ENCODE measurements around the gene PLCH2.

PLCH2 gene

DNA sequence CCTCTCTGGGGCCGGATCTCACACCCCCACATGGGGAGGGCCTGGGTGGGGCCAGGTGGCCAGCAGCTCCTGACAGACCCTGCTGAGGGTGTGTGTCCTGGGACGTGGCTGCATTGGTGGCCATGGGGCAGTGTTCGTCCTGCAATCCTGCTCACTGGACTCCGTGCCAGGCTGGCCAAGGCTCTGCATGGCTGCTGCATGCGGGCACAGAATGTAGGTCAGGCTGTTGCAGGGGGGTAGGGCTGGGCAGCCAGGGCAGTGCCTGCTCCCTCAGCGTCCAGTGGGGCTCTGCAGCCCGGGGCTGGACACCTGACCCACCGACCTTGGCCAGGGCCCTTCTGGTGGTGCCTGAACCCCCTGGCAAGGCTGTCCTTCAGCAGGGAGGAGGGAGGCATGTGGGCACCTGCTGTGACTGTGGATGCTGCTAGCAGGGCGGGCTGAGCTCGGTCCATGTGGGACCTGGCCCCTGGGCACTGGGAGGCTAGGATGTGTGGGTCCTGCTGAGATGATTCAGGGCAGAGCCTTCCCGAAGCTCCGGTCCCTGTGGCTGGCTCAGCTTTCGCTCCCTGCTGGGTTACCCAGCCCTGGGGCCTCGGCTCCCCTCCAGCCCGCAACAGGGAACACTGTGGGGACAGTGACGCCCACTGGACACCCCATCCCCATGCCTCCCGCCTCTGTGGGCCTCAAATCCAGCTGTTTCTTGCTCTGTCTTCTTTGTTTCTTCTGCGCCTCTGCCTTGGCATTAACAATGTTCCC, 14.9 kb upstream of the PLCH2 start:
- Histone ChIP-seq H3K9ac (ENCODE audit: low read depth, low read length) (no peak overlapping the region), H3K9me3 (ENCODE audit: control insufficient read depth, insufficient read depth, low read length) (no peaks in the 10 kb centered on the region), H3K4me1 (ENCODE audit: insufficient read depth, low read length) (no peaks in the 10 kb centered on the region), H3K36me3 (ENCODE audit: insufficient read depth, low read length) (no peaks in the 10 kb centered on the region)

DNA sequence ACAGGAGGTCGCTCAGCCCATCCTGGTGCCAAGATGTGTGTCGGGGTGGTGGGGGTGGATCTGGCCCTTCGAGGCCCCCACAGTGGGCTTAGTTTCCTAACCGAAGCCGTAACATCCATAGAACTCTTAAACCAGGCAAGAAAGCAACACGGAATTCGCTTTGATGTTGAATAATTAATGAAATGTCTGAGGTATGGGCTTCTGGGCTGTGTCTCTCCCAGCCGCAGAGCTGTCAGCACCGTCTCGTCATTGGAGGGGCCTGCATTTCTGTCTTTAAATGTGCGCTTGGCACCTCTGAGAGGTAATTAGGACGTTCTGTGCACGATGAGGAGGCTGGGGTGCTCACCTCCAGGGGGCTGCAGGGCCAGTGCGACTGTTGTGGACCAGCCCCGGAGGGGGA, 13.3 kb upstream of the PLCH2 start:
- H3K36me3 ChIP-seq (ENCODE audit: insufficient read depth, low read length), result no peaks in the 10 kb centered on the region
- no peaks in the 10 kb centered on the region; the same call in 1 of the 2 replicates for H3K4me1 ChIP-seq (ENCODE audit: insufficient read depth, low read length)
- no peaks in the 10 kb centered on the region for H3K9me3 ChIP-seq (ENCODE audit: control insufficient read depth, insufficient read depth, low read length)
- no peak overlapping the region for H3K9ac ChIP-seq (ENCODE audit: low read depth, low read length)

DNA sequence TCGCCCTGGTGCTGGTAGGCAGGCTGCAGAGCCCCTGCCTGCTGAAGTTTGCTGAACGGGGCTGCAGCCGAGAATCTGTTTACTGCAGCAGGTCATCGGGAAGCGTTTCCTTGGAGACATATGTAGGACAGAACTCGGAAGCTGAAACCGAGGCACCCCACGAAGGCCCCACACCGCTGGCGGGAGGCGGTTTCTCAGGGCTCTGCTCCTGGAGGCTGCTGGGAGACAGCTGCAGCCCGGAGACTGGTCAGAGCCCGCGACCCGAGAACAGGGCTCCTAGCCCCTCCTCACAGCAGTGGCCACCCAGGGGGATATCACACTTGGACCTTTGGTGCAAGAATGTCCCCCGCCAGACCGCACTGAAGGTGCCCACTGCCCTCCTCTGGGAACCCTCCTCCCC, 12.7 kb upstream of the PLCH2 start:
- Histone ChIP-seq H3K9me3 (ENCODE audit: control insufficient read depth, insufficient read depth, low read length) (no peaks in the 10 kb centered on the region), H3K36me3 (ENCODE audit: insufficient read depth, low read length) (no peaks in the 10 kb centered on the region), H3K9ac (ENCODE audit: low read depth, low read length) (no peak overlapping the region), H3K4me1 (ENCODE audit: insufficient read depth, low read length) (no peaks in the 10 kb centered on the region; the same call in 1 of the 2 replicates)

DNA sequence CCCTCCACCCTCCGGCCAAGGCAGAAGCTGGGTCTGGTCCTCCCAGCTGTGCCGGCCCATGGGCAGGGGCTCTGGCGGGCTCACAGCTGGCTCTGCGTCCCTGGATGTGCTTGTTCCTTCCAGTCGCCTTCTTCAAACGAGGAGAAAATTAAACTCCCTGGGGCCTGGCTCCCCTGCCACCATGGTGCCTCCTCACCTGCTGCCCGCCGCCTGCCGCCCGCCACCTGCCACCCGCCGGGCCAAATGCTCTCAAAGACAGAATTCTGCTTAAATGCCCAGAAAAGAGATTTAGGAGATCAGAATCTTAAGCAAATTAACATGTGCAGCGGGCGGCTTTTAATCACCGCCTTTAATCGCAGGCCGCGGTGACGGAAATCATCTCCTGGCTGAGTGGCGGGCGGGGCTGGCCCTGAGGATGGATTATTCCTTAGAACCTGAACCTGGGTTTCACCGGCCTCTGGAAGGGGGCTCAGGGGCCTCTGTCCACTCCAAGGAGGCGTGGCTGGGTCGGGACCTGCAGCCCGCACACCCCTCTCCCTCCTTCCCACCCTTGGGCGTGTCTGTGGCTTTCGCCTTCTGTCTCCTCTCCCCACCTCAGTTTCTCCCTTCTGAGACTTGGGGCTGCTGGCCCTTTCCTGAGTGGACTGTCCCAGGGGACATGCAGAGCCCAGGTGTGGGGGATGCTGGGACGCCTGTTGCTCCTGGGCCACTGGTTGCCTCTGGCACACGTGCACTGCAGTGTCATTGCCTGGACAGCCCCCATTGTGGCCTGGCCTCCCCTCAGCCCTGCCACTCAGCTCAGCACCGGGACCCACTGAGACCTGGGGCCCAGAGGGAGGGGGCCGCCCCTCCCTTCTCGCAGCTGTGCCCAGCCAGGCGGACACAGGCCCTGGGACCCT, 10.5 kb upstream of the PLCH2 start:
- H3K36me3 ChIP-seq (ENCODE audit: insufficient read depth, low read length), result no peaks in the 10 kb centered on the region
- no peaks in the 10 kb centered on the region for H3K9me3 ChIP-seq (ENCODE audit: control insufficient read depth, insufficient read depth, low read length)
- no peak overlapping the region for H3K9ac ChIP-seq (ENCODE audit: low read depth, low read length)
- H3K4me1 ChIP-seq (ENCODE audit: insufficient read depth, low read length), result no peaks in the 10 kb centered on the region; the same call in 1 of the 2 replicates

DNA sequence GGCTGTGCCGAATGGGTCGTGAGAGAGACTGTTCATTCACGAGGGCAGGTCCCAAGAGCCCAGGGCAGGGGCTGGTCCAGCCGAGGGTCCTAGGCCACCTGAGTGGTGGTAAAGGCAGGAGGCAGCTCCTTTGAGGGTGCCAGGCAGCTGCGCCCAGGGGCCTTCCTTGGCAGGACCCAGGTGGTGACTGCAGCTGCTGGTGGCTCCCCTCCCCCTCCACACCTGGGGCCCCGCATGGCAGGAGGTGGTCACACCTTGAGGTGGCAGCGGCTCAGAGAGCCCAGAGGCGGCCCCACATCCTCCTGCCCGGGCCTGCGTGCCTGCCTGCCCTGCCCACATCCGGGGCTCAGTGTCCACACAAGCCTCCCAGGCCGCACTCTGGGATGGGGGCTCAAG, 9.8 kb upstream of the PLCH2 start:
- H3K9ac ChIP-seq (ENCODE audit: low read depth, low read length), result no peak overlapping the region
- no peaks in the 10 kb centered on the region; the same call in 1 of the 2 replicates for H3K4me1 ChIP-seq (ENCODE audit: insufficient read depth, low read length)
- H3K36me3 ChIP-seq (ENCODE audit: insufficient read depth, low read length), result no peaks in the 10 kb centered on the region
- H3K9me3 ChIP-seq (ENCODE audit: control insufficient read depth, insufficient read depth, low read length), result no peaks in the 10 kb centered on the region

DNA sequence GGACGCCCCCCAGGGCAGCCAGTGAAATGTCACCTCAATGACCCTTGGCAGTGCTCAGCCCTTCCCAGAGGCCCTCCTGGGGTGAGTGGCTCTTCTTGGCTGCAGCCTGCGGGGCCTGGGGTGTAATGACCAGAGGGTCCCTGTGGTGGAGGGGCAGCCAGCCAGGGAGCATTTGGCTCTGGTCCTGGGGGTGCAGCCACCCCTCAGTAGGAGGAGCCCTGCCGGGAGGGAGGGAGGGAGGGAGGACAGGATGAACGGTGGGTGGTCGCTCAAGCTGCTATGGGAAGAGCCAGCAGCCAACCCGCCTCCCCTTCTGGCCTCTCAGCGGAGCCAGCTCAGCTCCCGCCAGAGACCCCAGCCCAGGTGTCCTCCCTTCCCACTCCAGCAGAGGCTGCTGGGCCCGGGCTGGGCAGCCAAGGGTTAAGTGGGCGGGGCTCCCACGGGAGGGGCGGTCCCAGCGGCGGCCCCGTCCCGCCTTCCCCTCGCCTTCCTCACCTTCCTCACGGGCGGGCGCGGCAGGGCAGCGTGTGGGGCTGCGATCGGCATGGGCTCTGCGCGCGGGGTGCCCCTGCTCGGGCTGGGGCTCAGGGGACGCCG, 9.0 kb upstream of the PLCH2 start:
- Histone ChIP-seq H3K9me3 (ENCODE audit: control insufficient read depth, insufficient read depth, low read length) (no peaks in the 10 kb centered on the region), H3K4me1 (ENCODE audit: insufficient read depth, low read length) (no peaks in the 10 kb centered on the region; the same call in 1 of the 2 replicates), H3K36me3 (ENCODE audit: insufficient read depth, low read length) (no peaks in the 10 kb centered on the region), H3K9ac (ENCODE audit: low read depth, low read length) (no peak overlapping the region; the same call in 1 of the 2 replicates)

DNA sequence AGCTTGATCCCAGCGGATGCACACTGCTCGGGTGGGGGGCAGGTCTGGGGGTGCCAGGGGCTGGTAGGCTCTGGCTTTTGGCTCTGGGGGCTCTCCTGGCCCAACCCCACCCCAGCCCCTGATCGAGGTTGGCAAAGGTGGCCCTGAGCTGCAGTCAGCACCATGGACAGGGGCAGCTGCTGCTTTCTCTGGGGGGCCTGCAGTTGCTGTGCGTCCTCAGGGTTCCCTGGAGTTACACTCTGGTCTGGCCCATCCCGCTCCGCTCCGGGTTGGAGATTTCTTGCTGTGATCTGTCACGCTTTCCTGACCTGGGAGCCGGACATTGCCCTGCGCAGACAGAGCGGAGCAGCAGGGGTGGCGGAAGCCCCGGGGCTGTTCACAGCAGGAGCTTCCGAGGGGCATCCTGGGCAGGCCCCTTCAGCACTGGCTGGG, 8.0 kb upstream of the PLCH2 start:
- Histone ChIP-seq H3K4me1 (ENCODE audit: insufficient read depth, low read length) (no peaks in the 10 kb centered on the region; the same call in 1 of the 2 replicates), H3K9ac (ENCODE audit: low read depth, low read length) (no peak overlapping the region), H3K9me3 (ENCODE audit: control insufficient read depth, insufficient read depth, low read length) (no peaks in the 10 kb centered on the region), H3K36me3 (ENCODE audit: insufficient read depth, low read length) (no peaks in the 10 kb centered on the region)

DNA sequence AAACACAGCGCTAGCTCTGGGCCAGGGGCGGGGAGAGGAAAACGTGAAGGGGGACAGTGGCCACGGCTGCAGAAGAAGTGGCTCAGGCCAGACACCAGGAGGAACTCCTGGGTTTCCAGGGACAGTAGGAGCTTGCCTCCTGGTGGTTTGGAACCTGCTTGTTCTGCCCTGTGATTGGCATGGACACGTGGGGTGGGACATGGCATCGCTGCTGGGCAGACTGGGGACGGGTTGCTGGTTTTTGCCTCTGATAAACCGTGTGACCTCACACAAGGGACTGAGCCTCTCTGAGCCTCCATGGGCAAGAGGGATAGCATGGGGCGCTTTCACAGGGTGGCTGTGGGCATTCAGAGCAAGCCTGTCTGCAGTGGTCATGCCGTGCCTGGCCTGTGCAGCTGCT, 7.5 kb upstream of the PLCH2 start:
- Histone ChIP-seq H3K4me1 (ENCODE audit: insufficient read depth, low read length) (no peaks in the 10 kb centered on the region; the same call in 1 of the 2 replicates), H3K9me3 (ENCODE audit: control insufficient read depth, insufficient read depth, low read length) (no peaks in the 10 kb centered on the region), H3K36me3 (ENCODE audit: insufficient read depth, low read length) (no peaks in the 10 kb centered on the region), H3K9ac (ENCODE audit: low read depth, low read length) (no peak overlapping the region)

DNA sequence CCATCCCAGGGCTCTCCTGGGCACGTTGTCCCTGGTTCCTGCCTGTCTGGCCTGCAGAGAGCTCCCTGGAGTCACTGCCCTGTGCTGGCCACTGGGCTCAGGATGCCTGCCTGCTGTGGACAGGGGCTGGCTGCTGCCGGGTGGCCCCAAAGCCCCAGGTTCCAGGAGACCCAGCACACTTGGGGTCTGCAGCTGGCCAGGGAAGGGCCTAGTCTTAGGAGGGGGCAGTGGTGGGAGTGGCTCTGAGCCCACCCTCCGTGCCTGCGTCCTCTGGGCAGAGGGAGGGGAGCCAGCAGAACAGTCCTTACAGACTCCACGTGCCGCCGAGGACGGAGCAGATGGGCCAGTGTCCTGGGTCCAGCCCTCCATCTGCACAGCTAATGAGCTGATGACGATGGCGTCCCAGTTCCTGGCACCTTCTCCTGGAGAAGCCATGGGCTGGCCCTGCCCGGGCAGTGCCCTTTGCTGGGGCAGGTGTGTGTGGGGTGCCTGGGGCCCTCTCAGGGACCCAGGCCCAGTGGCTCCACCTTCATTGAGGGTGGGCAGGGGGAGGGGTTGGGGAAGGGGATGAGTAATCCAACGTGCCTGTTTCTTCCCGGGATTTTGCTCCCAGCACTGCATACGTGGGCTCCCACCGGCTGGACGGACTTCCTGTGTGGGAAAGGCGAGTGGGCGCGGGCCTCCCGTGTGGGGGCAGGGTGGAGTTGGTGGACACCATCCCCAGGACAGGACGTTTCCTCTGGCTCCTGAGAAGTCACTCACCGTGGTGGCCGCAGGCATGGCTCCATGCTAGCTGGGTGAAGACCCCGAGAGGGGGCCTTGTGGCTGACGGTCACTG, 6.8 kb upstream of the PLCH2 start:
- Histone ChIP-seq H3K36me3 (ENCODE audit: insufficient read depth, low read length) (no peaks in the 10 kb centered on the region), H3K9ac (ENCODE audit: low read depth, low read length) (no peak overlapping the region), H3K9me3 (ENCODE audit: control insufficient read depth, insufficient read depth, low read length) (no peaks in the 10 kb centered on the region), H3K4me1 (ENCODE audit: insufficient read depth, low read length) (no peaks in the 10 kb centered on the region; the same call in 1 of the 2 replicates)

DNA sequence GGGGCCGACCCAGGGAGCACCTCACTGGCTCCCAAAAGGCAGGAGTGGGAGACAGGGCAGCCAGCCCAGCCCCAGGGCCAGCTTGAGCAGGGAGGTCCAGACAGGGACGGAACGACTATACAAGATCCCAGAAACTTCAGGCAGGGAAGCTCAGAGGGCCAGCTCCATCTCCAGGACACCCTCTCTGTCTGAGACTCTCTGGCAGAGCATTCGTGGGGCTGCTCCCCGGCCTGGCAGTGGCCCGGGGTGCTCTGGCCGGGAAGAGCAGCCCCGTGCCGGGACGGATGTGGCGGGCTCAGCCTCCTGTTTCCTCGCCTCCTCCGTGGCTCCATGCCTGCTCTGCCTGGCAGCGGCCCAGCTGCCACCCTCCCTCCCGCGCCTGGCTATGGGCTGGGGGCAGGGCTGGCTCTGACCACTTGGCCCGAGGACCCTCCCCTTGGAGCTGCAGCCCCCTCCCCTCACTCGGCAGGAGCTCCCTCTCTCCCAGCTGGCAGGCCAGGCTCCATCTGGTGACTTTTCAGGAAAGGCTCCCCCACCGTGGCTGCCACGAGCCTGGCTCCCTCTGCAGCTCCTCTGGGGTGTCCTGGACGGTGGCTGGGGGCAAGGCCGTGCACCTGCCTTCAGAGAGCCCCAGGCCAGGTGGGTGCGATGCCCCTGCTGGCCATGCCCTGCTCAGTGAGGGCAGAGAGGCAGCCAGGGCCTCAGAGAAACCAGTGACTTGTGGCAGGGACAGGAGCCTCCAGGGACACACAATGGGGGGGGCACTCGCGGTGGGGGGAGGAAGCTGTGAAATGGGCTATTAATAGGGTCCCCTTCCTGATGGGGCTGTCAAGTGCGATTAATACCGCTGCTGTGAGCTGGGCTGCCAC, 5.6 kb upstream of the PLCH2 start:
- no peaks in the 10 kb centered on the region for H3K36me3 ChIP-seq (ENCODE audit: insufficient read depth, low read length)
- no peaks in the 10 kb centered on the region for H3K9me3 ChIP-seq (ENCODE audit: control insufficient read depth, insufficient read depth, low read length)
- no peak overlapping the region for H3K9ac ChIP-seq (ENCODE audit: low read depth, low read length)
- no peaks in the 10 kb centered on the region; the same call in 1 of the 2 replicates for H3K4me1 ChIP-seq (ENCODE audit: insufficient read depth, low read length)

DNA sequence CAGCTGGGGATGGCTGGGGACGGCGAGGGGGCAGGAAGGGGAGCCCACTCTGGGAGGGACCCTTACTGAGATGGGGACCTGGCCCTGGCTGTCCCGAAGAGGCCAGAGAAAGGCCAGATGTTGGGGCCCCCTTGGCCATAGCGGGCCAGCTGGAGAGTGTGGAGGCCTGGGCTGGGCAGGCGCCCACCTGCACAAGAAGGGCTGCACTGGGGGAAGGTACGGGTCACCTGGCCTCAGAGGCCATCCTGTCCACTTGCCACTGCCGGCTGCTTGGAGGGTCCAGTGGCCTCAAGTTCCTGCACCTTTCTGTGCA, 5.0 kb upstream of the PLCH2 start:
- H3K9ac ChIP-seq (ENCODE audit: low read depth, low read length), result no peak overlapping the region
- H3K4me1 ChIP-seq (ENCODE audit: insufficient read depth, low read length), result no peaks in the 10 kb centered on the region; the same call in 1 of the 2 replicates
- H3K36me3 ChIP-seq (ENCODE audit: insufficient read depth, low read length), result no peaks in the 10 kb centered on the region
- no peaks in the 10 kb centered on the region for H3K9me3 ChIP-seq (ENCODE audit: control insufficient read depth, insufficient read depth, low read length)

DNA sequence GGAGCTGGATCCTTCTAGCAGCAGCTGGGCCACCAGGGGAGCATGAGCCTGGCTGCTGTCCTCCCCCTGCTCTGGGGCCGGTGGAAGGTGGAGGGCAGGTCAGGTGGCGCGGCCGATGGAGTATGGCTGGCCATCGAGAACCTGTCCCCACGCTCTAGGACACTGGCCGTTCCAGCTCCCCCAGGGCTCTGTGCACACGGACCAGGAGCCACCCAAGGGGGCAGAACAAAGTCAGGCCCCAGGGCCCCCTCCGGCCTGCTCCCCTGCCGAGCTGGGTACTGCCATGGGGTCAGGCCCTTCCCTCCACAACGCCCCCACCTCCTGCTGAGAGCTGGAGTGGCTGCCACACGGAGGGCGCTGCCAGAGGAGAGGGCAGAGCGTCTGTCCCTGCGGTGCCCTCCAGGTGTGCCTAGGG, 4.5 kb upstream of the PLCH2 start:
- H3K9ac ChIP-seq (ENCODE audit: low read depth, low read length), result no peak overlapping the region
- H3K36me3 ChIP-seq (ENCODE audit: insufficient read depth, low read length), result no peaks in the 10 kb centered on the region
- no peaks in the 10 kb centered on the region; the same call in 1 of the 2 replicates for H3K4me1 ChIP-seq (ENCODE audit: insufficient read depth, low read length)
- no peaks in the 10 kb centered on the region for H3K9me3 ChIP-seq (ENCODE audit: control insufficient read depth, insufficient read depth, low read length)

DNA sequence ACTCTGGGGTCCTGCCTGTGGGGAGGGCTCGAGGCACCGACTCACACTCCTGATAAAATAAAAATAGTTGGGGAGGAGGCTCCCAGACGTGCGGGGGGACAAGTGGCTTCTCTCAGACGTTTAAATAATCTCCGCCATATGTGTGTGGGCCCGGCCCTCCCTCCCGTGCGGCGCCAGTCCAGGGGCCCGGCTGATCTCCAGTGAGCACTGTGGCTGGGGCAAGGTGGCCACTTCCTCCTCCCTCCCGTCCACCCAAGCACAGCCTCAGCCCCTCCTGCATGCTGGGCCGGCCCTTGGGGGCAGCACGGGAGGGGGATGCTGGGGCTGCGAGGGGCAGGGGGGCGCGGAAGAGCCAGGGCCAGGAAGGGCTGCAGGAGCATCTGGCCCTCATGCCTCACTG, 4.0 kb upstream of the PLCH2 start:
- no peak overlapping the region for H3K9ac ChIP-seq (ENCODE audit: low read depth, low read length)
- H3K9me3 ChIP-seq (ENCODE audit: control insufficient read depth, insufficient read depth, low read length), result no peaks in the 10 kb centered on the region
- H3K36me3 ChIP-seq (ENCODE audit: insufficient read depth, low read length), result no peaks in the 10 kb centered on the region
- no peaks in the 10 kb centered on the region; the same call in 1 of the 2 replicates for H3K4me1 ChIP-seq (ENCODE audit: insufficient read depth, low read length)

All from ES-I3 (cell line).